SK-N-SH (cell line): Measurements from ENCODE around the gene GPR55.

Experiments
- CTCF ChIP-seq: fragments of 200-600 bp; sonication (generic); IDR thresholded peaks from 2 replicates; pipeline ENCODE4 v1.6.1; 2017; ENCODE audit warnings: antibody characterized with exemption, mild to moderate bottlenecking, moderate library complexity
- FOSL2 ChIP-seq: IDR thresholded peaks from 2 replicates; pipeline ENCODE4 v1.4.0; 2012; ENCODE audit warnings: low read depth, mild to moderate bottlenecking, moderate library complexity, borderline replicate concordance
- FOXM1 ChIP-seq: IDR thresholded peaks from 2 replicates; pipeline ENCODE4 v1.4.0; 2012; ENCODE audit warnings: low read depth, mild to moderate bottlenecking
- MXI1 ChIP-seq: IDR thresholded peaks from 2 replicates; pipeline ENCODE4 v1.6.1; 2012; ENCODE audit warnings: mild to moderate bottlenecking, low read depth, low read length, improper control_type of control experiment
- RAD21 ChIP-seq: IDR thresholded peaks from 2 replicates; pipeline ENCODE4 v1.6.1; 2012; ENCODE audit warnings: mild to moderate bottlenecking, low read length
- RFX5 ChIP-seq: IDR thresholded peaks from 2 replicates; pipeline ENCODE4 v1.6.1; 2012; ENCODE audit warnings: mild to moderate bottlenecking, improper control_type of control experiment, low read length
- SMC3 ChIP-seq: IDR thresholded peaks from 2 replicates; pipeline ENCODE4 v1.6.1; 2012; ENCODE audit warnings: low read depth, low read length, improper control_type of control experiment
- TCF12 ChIP-seq: IDR thresholded peaks from 2 replicates; pipeline ENCODE4 v1.4.0; 2012
- TF ChIP-seq, protein P1 (sequence below): fragments of 150-350 bp; IDR thresholded peaks from 2 replicates; pipeline ENCODE4 v1.6.1; 2016; ENCODE audit warnings: mild to moderate bottlenecking, low read depth, low read length
- TF ChIP-seq, protein P2 (sequence below): IDR thresholded peaks from 2 replicates; pipeline ENCODE4 v1.4.0; 2012; ENCODE audit warnings: low read depth
- TF ChIP-seq, protein P3 (sequence below): IDR thresholded peaks from 2 replicates; pipeline ENCODE4 v1.4.0; 2012; ENCODE audit warnings: low read depth, borderline replicate concordance

DNA sequence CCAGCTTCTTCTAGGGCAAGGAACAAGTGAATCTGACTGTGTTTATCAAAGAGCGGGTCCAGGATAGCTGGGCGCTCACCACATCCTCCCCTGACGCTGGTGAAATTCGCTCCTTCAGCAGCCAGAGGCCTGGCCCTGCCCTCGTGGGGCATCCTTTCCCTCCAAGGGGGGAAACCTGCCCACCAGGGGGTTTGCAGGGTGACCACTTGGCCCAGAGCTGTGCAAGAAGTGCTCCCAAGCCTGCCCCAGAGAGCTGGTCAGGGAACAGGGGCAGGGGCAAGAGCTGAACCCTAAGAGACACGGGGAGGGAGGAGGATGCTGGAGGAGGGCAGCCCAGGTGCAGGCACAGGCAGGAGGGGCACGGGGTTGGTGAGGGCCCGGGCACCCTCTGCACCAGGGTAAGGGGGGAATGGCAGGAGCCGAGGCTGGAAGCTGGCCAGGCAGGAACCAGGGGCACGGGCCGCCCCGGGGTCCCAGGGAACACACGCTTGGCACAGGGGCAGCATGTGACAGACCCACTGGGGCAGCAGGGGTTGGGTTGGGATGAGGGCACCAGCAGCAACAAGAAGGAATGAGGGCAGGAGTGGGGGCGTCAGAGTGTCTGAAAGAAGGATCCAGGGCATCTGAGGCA lies 2.8 kb upstream of the GPR55 start:
- TF ChIP-seq, protein P1, sequence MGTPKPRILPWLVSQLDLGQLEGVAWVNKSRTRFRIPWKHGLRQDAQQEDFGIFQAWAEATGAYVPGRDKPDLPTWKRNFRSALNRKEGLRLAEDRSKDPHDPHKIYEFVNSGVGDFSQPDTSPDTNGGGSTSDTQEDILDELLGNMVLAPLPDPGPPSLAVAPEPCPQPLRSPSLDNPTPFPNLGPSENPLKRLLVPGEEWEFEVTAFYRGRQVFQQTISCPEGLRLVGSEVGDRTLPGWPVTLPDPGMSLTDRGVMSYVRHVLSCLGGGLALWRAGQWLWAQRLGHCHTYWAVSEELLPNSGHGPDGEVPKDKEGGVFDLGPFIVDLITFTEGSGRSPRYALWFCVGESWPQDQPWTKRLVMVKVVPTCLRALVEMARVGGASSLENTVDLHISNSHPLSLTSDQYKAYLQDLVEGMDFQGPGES: no peak
- TF ChIP-seq RFX5 (no peak), CTCF (no peak), TCF12 (no peak), MXI1 (no peak), RAD21 (no peak), FOSL2 (no peak), FOXM1 (no peak), SMC3 (no peak)
- TF ChIP-seq, protein P2, sequence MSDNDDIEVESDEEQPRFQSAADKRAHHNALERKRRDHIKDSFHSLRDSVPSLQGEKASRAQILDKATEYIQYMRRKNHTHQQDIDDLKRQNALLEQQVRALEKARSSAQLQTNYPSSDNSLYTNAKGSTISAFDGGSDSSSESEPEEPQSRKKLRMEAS: no peak
- TF ChIP-seq, protein P3, sequence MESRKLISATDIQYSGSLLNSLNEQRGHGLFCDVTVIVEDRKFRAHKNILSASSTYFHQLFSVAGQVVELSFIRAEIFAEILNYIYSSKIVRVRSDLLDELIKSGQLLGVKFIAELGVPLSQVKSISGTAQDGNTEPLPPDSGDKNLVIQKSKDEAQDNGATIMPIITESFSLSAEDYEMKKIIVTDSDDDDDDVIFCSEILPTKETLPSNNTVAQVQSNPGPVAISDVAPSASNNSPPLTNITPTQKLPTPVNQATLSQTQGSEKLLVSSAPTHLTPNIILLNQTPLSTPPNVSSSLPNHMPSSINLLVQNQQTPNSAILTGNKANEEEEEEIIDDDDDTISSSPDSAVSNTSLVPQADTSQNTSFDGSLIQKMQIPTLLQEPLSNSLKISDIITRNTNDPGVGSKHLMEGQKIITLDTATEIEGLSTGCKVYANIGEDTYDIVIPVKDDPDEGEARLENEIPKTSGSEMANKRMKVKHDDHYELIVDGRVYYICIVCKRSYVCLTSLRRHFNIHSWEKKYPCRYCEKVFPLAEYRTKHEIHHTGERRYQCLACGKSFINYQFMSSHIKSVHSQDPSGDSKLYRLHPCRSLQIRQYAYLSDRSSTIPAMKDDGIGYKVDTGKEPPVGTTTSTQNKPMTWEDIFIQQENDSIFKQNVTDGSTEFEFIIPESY: no peak
